ENCODE results near the gene SCGB3A2. TPM values are rescaled to one million over a fixed set of nuclear protein-coding genes. Genes with fewer than 3 reads are reported as not detected.

Gene SCGB3A2
- total and polyA plus RNA-seq, 2 donors (not counting 1 experiment from before 2014, with no cell fraction given) = not detected

- Histone ChIP-seq H3K79me2 (ENCODE audit: control insufficient read depth, insufficient read depth, low read length) (no peaks in the 10 kb centered on the region), H2AFZ (ENCODE audit: insufficient read depth, low read depth, low read length, poor library complexity, severe bottlenecking) (no peak overlapping the region), H3K36me3 (replicated peaks in 1 of 2; ENCODE audit: control extremely low read depth in 1 of 2, control insufficient read depth in 1 of 2, extremely low read depth in 1 of 2, insufficient read depth in 2 of 2, low read length in 1 of 2) (no peaks in the 10 kb centered on the region), H3K4me2 (replicated peaks; ENCODE audit: low read depth, low read length, poor library complexity, severe bottlenecking) (no peak overlapping the region), H3K4me3 (ENCODE audit: control extremely low read depth in 1 of 5, extremely low read depth in 1 of 5, insufficient read depth in 1 of 5, low read depth in 2 of 5, low read length in 4 of 5) (no peak overlapping the region), H3K9me3 (ENCODE audit: control extremely low read depth in 1 of 3, control insufficient read depth in 2 of 3, insufficient read depth in 1 of 3, low read length in 2 of 3) (no peaks in the 10 kb centered on the region), H3K9ac (ENCODE audit: low read length) (no peak overlapping the region), H4K20me1 (ENCODE audit: control insufficient read depth, insufficient read depth, low read length, poor library complexity, severe bottlenecking) (no peaks in the 10 kb centered on the region), H3K4me1 (ENCODE audit: control insufficient read depth in 2 of 2, insufficient read depth in 2 of 2, low read length in 2 of 2) (no peaks in the 10 kb centered on the region), H3K27ac (ENCODE audit: low read length in 2 of 2) (no peak overlapping the region), H3K27me3 (replicated peaks in 1 of 4; ENCODE audit: control extremely low read depth in 1 of 4, control insufficient read depth in 3 of 4, insufficient read depth in 4 of 4, low read length in 3 of 4) (no peaks in the 10 kb centered on the region)
- no peak overlapping the region for H3K4me3 Mint-ChIP-seq
- no peaks in the 10 kb centered on the region for H3K4me1 Mint-ChIP-seq
- H3K27ac Mint-ChIP-seq = no peak overlapping the region
- 50% methylated on average over 1 of the region's 4 CpGs for WGBS (ENCODE audit: insufficient coverage)
- no peak for DNase-seq
- ChIA-PET CTCF (interaction anchor here (2.2 kb wide), 1 partner anchor 228 kb away, joined by 4 read pairs; no protein-coding TSS in a partner anchor), POLR2A (no interaction called here)
- peaks cover 27% of the 10 kb centered on the region for H3K27me3 Mint-ChIP-seq
- no peak for ATAC-seq (ENCODE audit: low read depth)
- intact Hi-C loops (cut with micrococcal nuclease) = loop anchor here (5.0 kb wide), 1 partner anchor 1182 kb away; no protein-coding TSS in a partner anchor
- H3K9me3 Mint-ChIP-seq (ENCODE audit: insufficient read depth) = no peaks in the 10 kb centered on the region
- TF ChIP-seq EZH2 (IDR thresholded peaks at IDR 0.05; ENCODE audit: borderline replicate concordance, insufficient read depth, low read depth, low read length, poor library complexity, severe bottlenecking) = no peak
- TF ChIP-seq CTCF (IDR thresholded peaks at IDR 0.05) = no peak
Observed at GRCh38 chr5:147855774-147856069, 22.8 kb upstream of the SCGB3A2 start.

GRCh38 chr5:147856801-147857200 is 21.7 kb upstream of the SCGB3A2 start:
- Histone ChIP-seq H3K27ac (ENCODE audit: low read length in 2 of 2) (no peak overlapping the region), H4K20me1 (ENCODE audit: control insufficient read depth, insufficient read depth, low read length, poor library complexity, severe bottlenecking) (no peaks in the 10 kb centered on the region), H3K9ac (ENCODE audit: low read length) (no peak overlapping the region), H3K27me3 (replicated peaks in 1 of 4; ENCODE audit: control extremely low read depth in 1 of 4, control insufficient read depth in 3 of 4, insufficient read depth in 4 of 4, low read length in 3 of 4) (no peaks in the 10 kb centered on the region), H3K4me2 (replicated peaks; ENCODE audit: low read depth, low read length, poor library complexity, severe bottlenecking) (no peak overlapping the region), H2AFZ (ENCODE audit: insufficient read depth, low read depth, low read length, poor library complexity, severe bottlenecking) (no peak overlapping the region), H3K4me1 (ENCODE audit: control insufficient read depth in 2 of 2, insufficient read depth in 2 of 2, low read length in 2 of 2) (no peaks in the 10 kb centered on the region), H3K4me3 (ENCODE audit: control extremely low read depth in 1 of 5, extremely low read depth in 1 of 5, insufficient read depth in 1 of 5, low read depth in 2 of 5, low read length in 4 of 5) (no peak overlapping the region), H3K36me3 (replicated peaks in 1 of 2; ENCODE audit: control extremely low read depth in 1 of 2, control insufficient read depth in 1 of 2, extremely low read depth in 1 of 2, insufficient read depth in 2 of 2, low read length in 1 of 2) (no peaks in the 10 kb centered on the region), H3K9me3 (ENCODE audit: control extremely low read depth in 1 of 3, control insufficient read depth in 2 of 3, insufficient read depth in 1 of 3, low read length in 2 of 3) (no peaks in the 10 kb centered on the region), H3K79me2 (ENCODE audit: control insufficient read depth, insufficient read depth, low read length) (no peaks in the 10 kb centered on the region)
- no peak for TF ChIP-seq CTCF (IDR thresholded peaks at IDR 0.05)
- no peak for TF ChIP-seq EZH2 (IDR thresholded peaks at IDR 0.05; ENCODE audit: borderline replicate concordance, insufficient read depth, low read depth, low read length, poor library complexity, severe bottlenecking)
- H3K27me3 Mint-ChIP-seq = peaks cover 23% of the 10 kb centered on the region
- H3K4me1 Mint-ChIP-seq = no peaks in the 10 kb centered on the region
- ATAC-seq (ENCODE audit: low read depth) = no peak
- no peak for DNase-seq
- CTCF ChIA-PET = interaction anchor here (1.0 to 2.2 kb wide), 6 partner anchors 10 to 229 kb away, joined by 3 to 8 read pairs (median 6); no protein-coding TSS in a partner anchor
- no peak overlapping the region for H3K27ac Mint-ChIP-seq
- H3K4me3 Mint-ChIP-seq = no peak overlapping the region
- POLR2A ChIA-PET = no interaction called here
- no peaks in the 10 kb centered on the region for H3K9me3 Mint-ChIP-seq (ENCODE audit: insufficient read depth)
- intact Hi-C loops (cut with micrococcal nuclease) = loop anchor here (1.0 to 5.0 kb wide), 2 partner anchors 228 to 1180 kb away; no protein-coding TSS in a partner anchor

All from B cell (primary cell).